ENCODE results near the gene MBLAC1. TPM values are rescaled to one million over a fixed set of nuclear protein-coding genes. Genes with fewer than 3 reads are reported as not detected.

The MBLAC1 gene
- total RNA-seq, 1 experiment from 2014 or later: not detected

DNA sequence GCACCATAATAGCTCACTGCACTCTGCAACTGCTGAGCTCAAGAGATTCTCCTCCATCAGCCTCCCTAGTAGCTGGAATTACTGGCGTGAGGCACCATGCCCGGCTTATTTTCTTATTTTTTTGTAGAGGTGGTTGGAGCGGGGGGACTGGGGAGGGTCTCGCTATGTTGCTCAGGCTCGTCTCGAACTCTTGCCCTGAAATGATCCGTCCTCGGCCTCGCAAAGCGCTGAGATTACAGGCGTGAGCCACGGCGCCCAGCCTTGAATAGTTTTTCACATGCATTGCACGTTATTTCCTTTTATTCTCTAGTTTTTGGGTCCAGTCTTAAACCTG lies 21.4 kb downstream of the MBLAC1 start:
- no peaks in the 10 kb centered on the region for H3K9me2 ChIP-seq (replicated peaks; ENCODE audit: insufficient read depth, low read length)
- peak overlapping the region; percentile 65 for H3K4me3 ChIP-seq (ENCODE audit: low read length)
- peak overlapping the region; percentile 80 for H3K9ac ChIP-seq (ENCODE audit: low read length)
- peaks cover 24% of the 10 kb centered on the region for H3K79me2 ChIP-seq (ENCODE audit: low read length)
- peak overlapping the region; percentile 80 for H3K4me2 ChIP-seq (ENCODE audit: low read depth, low read length, poor library complexity, severe bottlenecking)
- H3K36me3 ChIP-seq (ENCODE audit: insufficient read depth, low read length): 0 out of 2 replicates have a peak, but pooled peaks cover 3% of the 10 kb centered on the region
- H4K20me1 ChIP-seq (ENCODE audit: insufficient read depth, low read depth, low read length): no peaks in the 10 kb centered on the region
- H3K4me1 ChIP-seq (ENCODE audit: low read length): peaks cover 31% of the 10 kb centered on the region
- no peaks in the 10 kb centered on the region for H3K27me3 ChIP-seq (ENCODE audit: low read length)
- H3K27ac ChIP-seq (ENCODE audit: low read length): peak overlapping the region; percentile 36; the same call in 1 of the 2 replicates
- no peaks in the 10 kb centered on the region for H3K9me3 ChIP-seq (ENCODE audit: low read length)
- H2AFZ ChIP-seq (ENCODE audit: low read length): peak overlapping the region; percentile 81; the same call in 1 of the 2 replicates
- DNase-seq: no peak

DNA sequence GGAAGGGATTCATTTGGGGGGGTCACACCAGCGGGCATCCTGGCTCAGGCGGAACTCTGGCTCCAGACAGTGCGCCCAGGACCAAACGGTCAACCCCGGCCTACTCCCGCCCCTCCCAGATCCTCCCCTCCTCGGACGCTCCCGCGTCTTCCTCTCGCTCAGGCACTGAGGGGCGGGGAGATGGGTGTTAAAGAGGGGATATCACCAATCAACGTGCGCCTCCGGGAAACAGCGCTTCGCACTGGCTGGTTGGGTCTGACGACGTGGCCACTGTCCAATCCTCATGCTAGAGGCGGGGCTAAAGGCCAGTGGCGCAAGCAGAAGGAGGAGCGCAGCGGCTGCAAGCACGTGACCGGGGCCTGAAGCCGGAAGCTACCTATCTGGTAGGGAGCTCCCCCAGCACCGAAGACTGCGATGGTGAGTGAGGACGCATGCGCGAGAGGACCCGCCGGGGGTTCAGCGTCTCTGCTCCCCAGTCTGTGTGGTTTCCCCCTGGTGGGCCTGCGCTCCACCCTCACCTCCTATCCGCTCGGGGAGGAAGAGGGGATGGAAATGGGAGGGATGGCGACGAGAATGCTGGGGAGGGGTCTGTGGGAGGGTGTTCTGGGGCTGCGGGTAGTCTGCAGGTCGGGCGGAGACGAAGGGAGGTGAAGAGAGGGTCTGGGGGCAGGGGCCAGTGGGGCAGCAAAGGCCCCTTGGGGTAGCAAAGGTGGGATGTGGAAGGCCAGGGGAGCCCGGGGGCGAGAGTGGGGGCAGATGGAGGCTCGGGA lies 22.0 kb downstream of the MBLAC1 start, which contains the start of gene LAMTOR4:
Gene LAMTOR4 (plus strand): TSS at position 360 of the 770 bp plus-strand sequence. CDS start 55 bp downstream, at position 415.
- Histone ChIP-seq H3K4me3 (ENCODE audit: low read length) (peak within 1 kb of the TSS; percentile 99), H3K79me2 (ENCODE audit: low read length) (peaks cover 25% of the 10 kb centered on the region)

DNA sequence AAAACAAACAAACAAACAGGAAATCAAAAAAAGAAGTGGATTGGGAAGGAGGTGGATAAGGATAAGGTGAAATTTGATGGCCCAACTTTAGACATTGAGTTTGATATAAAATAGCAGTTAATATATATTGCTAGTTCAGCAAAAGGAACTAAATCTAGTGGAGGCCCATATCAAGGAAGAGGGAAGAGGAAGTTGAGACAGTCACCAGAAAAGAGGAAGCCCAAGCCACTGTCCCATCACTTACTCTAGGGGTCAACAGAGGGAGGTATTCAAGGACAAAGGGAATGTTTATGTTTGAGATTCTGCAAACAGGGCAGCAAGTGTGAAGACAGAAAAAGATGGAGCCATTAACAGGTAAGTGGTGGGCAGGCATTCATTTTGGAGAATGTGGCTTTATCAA lies 25.6 kb downstream of the MBLAC1 start:
- no peaks in the 10 kb centered on the region for H3K9me3 ChIP-seq (ENCODE audit: low read length)
- H3K4me3 ChIP-seq (ENCODE audit: low read length): peak overlapping the region; percentile 11; the same call in 1 of the 2 replicates
- peak; percentile 69 for DNase-seq
- H2AFZ ChIP-seq (ENCODE audit: low read length): no peak overlapping the region
- H3K79me2 ChIP-seq (ENCODE audit: low read length): peaks cover 31% of the 10 kb centered on the region
- H3K4me2 ChIP-seq (ENCODE audit: low read depth, low read length, poor library complexity, severe bottlenecking): peak overlapping the region; percentile 47
- H3K27me3 ChIP-seq (ENCODE audit: low read length): no peaks in the 10 kb centered on the region
- H3K4me1 ChIP-seq (ENCODE audit: low read length): peaks cover 45% of the 10 kb centered on the region
- H3K9me2 ChIP-seq (replicated peaks; ENCODE audit: insufficient read depth, low read length): no peaks in the 10 kb centered on the region
- H3K36me3 ChIP-seq (ENCODE audit: insufficient read depth, low read length): peaks cover 9% of the 10 kb centered on the region
- peaks cover 8% of the 10 kb centered on the region; the same call in 1 of the 2 replicates for H4K20me1 ChIP-seq (ENCODE audit: insufficient read depth, low read depth, low read length)
- peak overlapping the region; percentile 14; the same call in 1 of the 2 replicates for H3K9ac ChIP-seq (ENCODE audit: low read length)
- peak overlapping the region; percentile 52 for H3K27ac ChIP-seq (ENCODE audit: low read length)

More for the DNA sequence above, 22.0 kb downstream of the MBLAC1 start, which contains the start of gene LAMTOR4:
- no peaks in the 10 kb centered on the region for H4K20me1 ChIP-seq (ENCODE audit: insufficient read depth, low read depth, low read length)
- H3K9me3 ChIP-seq (ENCODE audit: low read length): no peaks in the 10 kb centered on the region
- H3K36me3 ChIP-seq (ENCODE audit: insufficient read depth, low read length): 0 out of 2 replicates have a peak, but pooled peaks cover 3% of the 10 kb centered on the region
- DNase-seq: peak; percentile 99
- peak within 1 kb of the TSS; percentile 100 for H3K9ac ChIP-seq (ENCODE audit: low read length)
- H3K9me2 ChIP-seq (replicated peaks; ENCODE audit: insufficient read depth, low read length): no peaks in the 10 kb centered on the region
- H3K27ac ChIP-seq (ENCODE audit: low read length): peak within 1 kb of the TSS; percentile 77
- H3K4me1 ChIP-seq (ENCODE audit: low read length): peaks cover 31% of the 10 kb centered on the region
- no peaks in the 10 kb centered on the region for H3K27me3 ChIP-seq (ENCODE audit: low read length)
- H3K4me2 ChIP-seq (ENCODE audit: low read depth, low read length, poor library complexity, severe bottlenecking): peak within 1 kb of the TSS; percentile 97
- H2AFZ ChIP-seq (ENCODE audit: low read length): peak within 1 kb of the TSS; percentile 81; the same call in 1 of the 2 replicates

DNA sequence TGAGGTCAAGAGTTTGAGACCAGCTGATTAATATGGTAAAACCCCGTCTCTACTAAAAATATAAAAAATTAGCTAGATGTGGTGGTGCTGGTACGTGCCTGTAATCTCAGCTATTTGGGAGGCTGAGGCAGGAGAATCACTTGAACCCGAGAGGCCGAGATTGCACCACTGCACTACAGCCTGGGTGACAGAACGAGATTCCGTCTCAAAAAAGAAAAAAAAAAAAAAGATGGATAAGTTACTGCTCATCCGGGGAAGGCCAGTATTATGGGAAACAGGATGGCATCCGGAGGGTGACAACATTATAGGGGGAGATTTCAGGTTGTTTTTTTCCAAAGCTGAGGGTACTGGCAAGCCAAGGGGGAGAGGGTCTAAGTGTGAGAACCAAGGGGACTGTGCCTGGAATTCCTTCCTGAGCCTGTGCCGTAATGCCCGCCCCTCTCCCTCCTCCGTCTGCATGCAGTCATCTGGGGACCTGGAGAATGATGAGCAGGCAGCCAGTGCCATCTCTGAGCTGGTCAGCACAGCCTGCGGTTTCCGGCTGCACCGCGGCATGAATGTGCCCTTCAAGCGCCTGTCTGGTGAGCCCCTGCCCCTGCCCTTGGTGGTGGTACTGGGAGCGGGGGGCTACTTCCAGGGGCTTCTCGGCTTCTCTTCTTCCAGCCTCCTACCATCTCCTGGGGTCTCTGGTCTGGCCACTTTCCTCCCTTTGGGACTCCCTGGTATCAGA lies 26.3 kb downstream of the MBLAC1 start:
- Histone ChIP-seq H3K4me1 (ENCODE audit: low read length) (peaks cover 45% of the 10 kb centered on the region), H4K20me1 (ENCODE audit: insufficient read depth, low read depth, low read length) (peaks cover 12% of the 10 kb centered on the region; the same call in 1 of the 2 replicates), H3K9me2 (replicated peaks; ENCODE audit: insufficient read depth, low read length) (no peaks in the 10 kb centered on the region), H3K4me3 (ENCODE audit: low read length) (no peak overlapping the region), H3K4me2 (ENCODE audit: low read depth, low read length, poor library complexity, severe bottlenecking) (peak overlapping the region; percentile 47), H2AFZ (ENCODE audit: low read length) (no peak overlapping the region), H3K27ac (ENCODE audit: low read length) (peak overlapping the region; percentile 52), H3K9me3 (ENCODE audit: low read length) (no peaks in the 10 kb centered on the region), H3K79me2 (ENCODE audit: low read length) (peaks cover 38% of the 10 kb centered on the region), H3K36me3 (ENCODE audit: insufficient read depth, low read length) (peaks cover 9% of the 10 kb centered on the region), H3K27me3 (ENCODE audit: low read length) (no peaks in the 10 kb centered on the region), H3K9ac (ENCODE audit: low read length) (no peak overlapping the region)
- DNase-seq: no peak

DNA sequence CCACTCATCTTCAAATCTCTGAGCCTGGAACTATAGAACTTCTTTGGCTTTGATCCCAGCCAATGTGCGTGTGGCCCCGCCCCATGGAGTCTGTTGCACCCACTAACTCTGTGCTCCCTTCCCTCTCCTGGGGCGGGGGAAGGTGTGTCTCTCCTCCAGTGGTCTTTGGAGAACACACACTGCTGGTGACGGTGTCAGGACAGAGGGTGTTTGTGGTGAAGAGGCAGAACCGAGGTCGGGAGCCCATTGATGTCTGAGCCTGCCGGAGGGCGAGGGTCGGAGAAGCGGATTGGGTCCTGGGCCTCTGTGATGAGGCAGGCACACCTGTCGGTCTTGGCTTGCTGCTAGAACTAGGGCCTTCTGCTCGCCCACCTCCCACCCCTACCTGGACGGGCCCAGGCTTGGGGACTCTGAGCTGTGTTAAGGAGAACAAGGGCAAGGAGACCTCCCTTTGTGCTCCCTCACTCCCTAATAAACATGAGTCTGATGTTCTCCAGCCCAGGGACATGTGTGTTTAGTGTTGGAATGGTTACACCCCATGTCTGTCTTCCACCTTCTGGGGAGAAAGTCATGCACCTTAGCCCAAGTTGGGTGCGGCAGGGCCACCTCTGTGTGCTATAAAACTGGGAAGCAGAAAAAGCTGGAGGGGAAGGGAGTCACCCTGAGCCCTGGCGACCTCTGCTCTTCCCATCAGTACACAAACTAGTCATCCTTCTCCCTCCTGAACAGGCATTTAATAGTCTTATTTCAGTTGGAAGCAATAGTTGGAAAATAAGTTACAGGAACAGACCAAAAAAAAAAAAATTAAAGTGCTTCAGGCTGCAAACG lies 27.2 kb downstream of the MBLAC1 start:
- Histone ChIP-seq H3K4me1 (ENCODE audit: low read length) (peaks cover 44% of the 10 kb centered on the region), H2AFZ (ENCODE audit: low read length) (no peak overlapping the region), H3K9ac (ENCODE audit: low read length) (no peak overlapping the region), H3K4me3 (ENCODE audit: low read length) (no peak overlapping the region), H3K79me2 (ENCODE audit: low read length) (peaks cover 41% of the 10 kb centered on the region), H3K27me3 (ENCODE audit: low read length) (no peaks in the 10 kb centered on the region), H3K9me3 (ENCODE audit: low read length) (no peaks in the 10 kb centered on the region), H3K9me2 (replicated peaks; ENCODE audit: insufficient read depth, low read length) (no peaks in the 10 kb centered on the region), H3K36me3 (ENCODE audit: insufficient read depth, low read length) (peaks cover 9% of the 10 kb centered on the region), H4K20me1 (ENCODE audit: insufficient read depth, low read depth, low read length) (peaks cover 12% of the 10 kb centered on the region; the same call in 1 of the 2 replicates), H3K27ac (ENCODE audit: low read length) (no peak overlapping the region), H3K4me2 (ENCODE audit: low read depth, low read length, poor library complexity, severe bottlenecking) (no peak overlapping the region)
- DNase-seq: peak; percentile 49

DNA sequence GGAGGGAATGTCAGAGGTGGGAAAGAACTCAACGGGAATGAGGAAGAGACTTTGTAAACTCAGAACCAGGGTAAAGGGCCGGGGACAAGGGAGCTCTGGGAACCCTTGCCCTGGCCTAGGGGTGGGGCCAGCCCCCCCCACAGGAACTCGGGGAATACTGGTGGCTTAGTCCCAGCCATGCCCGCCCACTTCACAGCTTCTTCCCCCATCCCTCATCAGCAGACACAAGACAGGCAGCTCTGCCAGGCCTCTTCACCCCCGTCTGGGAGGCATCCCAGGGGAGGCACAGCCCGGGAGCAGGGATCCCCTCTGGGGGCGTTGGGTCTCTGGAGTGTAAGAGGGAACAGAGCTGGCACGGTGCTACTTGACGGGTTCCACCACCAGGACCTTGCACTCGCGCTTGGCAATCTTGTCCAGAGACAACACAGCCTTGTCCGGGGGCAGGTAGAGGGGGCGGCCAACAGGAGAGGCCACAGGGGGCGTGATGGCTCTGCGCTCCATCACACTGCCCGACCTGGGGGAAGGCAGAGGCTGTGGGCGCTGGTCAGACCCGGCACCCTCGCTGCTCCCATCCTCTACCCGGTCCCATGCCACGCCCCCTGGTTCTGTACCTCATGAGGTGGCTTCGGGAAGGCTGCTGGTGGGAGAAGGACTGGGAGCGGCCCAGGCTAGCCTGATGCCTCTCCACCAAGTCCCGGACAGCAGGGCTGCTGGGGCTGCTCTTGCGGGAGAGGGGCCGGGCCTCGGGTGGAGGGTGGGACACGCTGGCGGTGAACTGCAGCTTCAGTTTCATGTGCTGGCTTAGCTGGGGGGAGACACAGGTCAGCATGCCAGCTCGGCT lies 28.1 kb downstream of the MBLAC1 start:
- Histone ChIP-seq H3K27ac (ENCODE audit: low read length) (no peak overlapping the region), H3K9me2 (replicated peaks; ENCODE audit: insufficient read depth, low read length) (no peaks in the 10 kb centered on the region), H2AFZ (ENCODE audit: low read length) (no peak overlapping the region), H4K20me1 (ENCODE audit: insufficient read depth, low read depth, low read length) (peaks cover 12% of the 10 kb centered on the region; the same call in 1 of the 2 replicates), H3K9ac (ENCODE audit: low read length) (no peak overlapping the region), H3K79me2 (ENCODE audit: low read length) (peaks cover 32% of the 10 kb centered on the region), H3K4me1 (ENCODE audit: low read length) (peaks cover 46% of the 10 kb centered on the region), H3K9me3 (ENCODE audit: low read length) (no peaks in the 10 kb centered on the region), H3K36me3 (ENCODE audit: insufficient read depth, low read length) (peaks cover 9% of the 10 kb centered on the region), H3K27me3 (ENCODE audit: low read length) (no peaks in the 10 kb centered on the region), H3K4me2 (ENCODE audit: low read depth, low read length, poor library complexity, severe bottlenecking) (no peak overlapping the region), H3K4me3 (ENCODE audit: low read length) (no peak overlapping the region)
- peak; percentile 42 for DNase-seq

DNA sequence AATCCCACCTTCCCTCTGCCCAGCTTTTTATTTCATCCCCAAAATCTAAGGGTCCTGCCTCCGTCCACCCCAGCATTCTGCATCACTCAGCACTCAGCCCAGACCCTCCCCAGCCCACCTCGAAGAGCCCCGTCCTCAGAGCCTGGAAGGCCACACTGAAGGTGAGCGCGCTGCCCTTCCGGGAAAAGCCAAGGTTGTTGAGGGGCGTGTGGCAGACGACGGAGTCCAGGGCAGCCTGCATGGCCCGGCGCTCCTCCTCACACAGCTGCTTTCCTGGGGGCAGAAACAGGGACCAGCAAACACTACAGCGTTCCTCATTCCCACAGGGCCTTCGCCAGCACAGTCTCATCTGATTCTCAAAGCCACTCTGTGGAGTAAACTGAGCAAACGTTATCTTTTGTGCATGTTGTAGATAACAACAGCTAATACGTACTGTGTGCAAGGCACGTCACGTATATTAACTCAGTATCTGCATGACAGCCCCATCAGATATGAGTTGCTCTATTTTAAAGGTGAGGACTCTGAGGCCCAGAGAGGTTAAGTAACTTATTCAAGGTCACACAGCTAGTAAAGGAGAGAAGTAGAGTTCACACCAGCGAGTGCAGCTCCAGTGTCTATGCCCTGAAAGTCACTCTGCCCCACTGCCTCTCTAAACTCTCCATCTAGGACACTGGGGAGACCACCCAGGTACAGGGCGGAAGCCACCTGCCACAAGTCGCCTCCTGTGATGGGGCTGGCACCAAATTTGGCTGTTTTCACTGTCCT lies 29.0 kb downstream of the MBLAC1 start:
- Histone ChIP-seq H3K27ac (ENCODE audit: low read length) (no peak overlapping the region), H3K9me2 (replicated peaks; ENCODE audit: insufficient read depth, low read length) (no peaks in the 10 kb centered on the region), H3K36me3 (ENCODE audit: insufficient read depth, low read length) (peaks cover 9% of the 10 kb centered on the region), H3K9me3 (ENCODE audit: low read length) (no peaks in the 10 kb centered on the region), H3K4me2 (ENCODE audit: low read depth, low read length, poor library complexity, severe bottlenecking) (peak overlapping the region; percentile 18), H4K20me1 (ENCODE audit: insufficient read depth, low read depth, low read length) (peaks cover 12% of the 10 kb centered on the region; the same call in 1 of the 2 replicates), H3K9ac (ENCODE audit: low read length) (no peak overlapping the region), H3K79me2 (ENCODE audit: low read length) (peaks cover 23% of the 10 kb centered on the region), H3K4me1 (ENCODE audit: low read length) (peaks cover 39% of the 10 kb centered on the region), H3K4me3 (ENCODE audit: low read length) (no peak overlapping the region), H3K27me3 (ENCODE audit: low read length) (no peaks in the 10 kb centered on the region), H2AFZ (ENCODE audit: low read length) (no peak overlapping the region)
- DNase-seq: peak; percentile 49
